ENCODE results near the gene TRIP6.

TRIP6 gene

GRCh38 chr7:100873599-100874299, 6.6 kb downstream of the TRIP6 start:
- TF ChIP-seq, protein P1, sequence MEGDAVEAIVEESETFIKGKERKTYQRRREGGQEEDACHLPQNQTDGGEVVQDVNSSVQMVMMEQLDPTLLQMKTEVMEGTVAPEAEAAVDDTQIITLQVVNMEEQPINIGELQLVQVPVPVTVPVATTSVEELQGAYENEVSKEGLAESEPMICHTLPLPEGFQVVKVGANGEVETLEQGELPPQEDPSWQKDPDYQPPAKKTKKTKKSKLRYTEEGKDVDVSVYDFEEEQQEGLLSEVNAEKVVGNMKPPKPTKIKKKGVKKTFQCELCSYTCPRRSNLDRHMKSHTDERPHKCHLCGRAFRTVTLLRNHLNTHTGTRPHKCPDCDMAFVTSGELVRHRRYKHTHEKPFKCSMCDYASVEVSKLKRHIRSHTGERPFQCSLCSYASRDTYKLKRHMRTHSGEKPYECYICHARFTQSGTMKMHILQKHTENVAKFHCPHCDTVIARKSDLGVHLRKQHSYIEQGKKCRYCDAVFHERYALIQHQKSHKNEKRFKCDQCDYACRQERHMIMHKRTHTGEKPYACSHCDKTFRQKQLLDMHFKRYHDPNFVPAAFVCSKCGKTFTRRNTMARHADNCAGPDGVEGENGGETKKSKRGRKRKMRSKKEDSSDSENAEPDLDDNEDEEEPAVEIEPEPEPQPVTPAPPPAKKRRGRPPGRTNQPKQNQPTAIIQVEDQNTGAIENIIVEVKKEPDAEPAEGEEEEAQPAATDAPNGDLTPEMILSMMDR (IDR thresholded peaks at IDR 0.05): no peak
- Histone ChIP-seq H3K36me3 (peaks cover 30% of the 10 kb centered on the region), H3K4me3 (ENCODE audit: low read depth in 1 of 2, low read length in 1 of 2) (peak overlapping the region; percentile 92 to 100), H3K27ac (peak overlapping the region; percentile 94), H3K4me1 (ENCODE audit: control insufficient read depth in 1 of 2, insufficient read depth in 1 of 2, low read depth in 1 of 2, low read length in 1 of 2) (peaks cover 26 to 27% of the 10 kb centered on the region in 2 experiments), H3K9me3 (no peaks in the 10 kb centered on the region), H3K27me3 (no peaks in the 10 kb centered on the region)

- Histone ChIP-seq H3K27me3 (no peaks in the 10 kb centered on the region), H3K4me3 (ENCODE audit: low read depth in 1 of 2, low read length in 1 of 2) (peak overlapping the region; percentile 92 to 100), H3K36me3 (peaks cover 35% of the 10 kb centered on the region), H3K27ac (peak overlapping the region; percentile 94), H3K4me1 (ENCODE audit: control insufficient read depth in 1 of 2, insufficient read depth in 1 of 2, low read depth in 1 of 2, low read length in 1 of 2) (peaks cover 23 to 26% of the 10 kb centered on the region in 2 experiments), H3K9me3 (no peaks in the 10 kb centered on the region)
- TF ChIP-seq, protein P1 (IDR thresholded peaks at IDR 0.05): no peak
Observed at GRCh38 chr7:100874300-100874576, 7.1 kb downstream of the TRIP6 start.

- Histone ChIP-seq H3K9me3 (no peaks in the 10 kb centered on the region), H3K4me1 (ENCODE audit: control insufficient read depth in 1 of 2, insufficient read depth in 1 of 2, low read depth in 1 of 2, low read length in 1 of 2) (peaks cover 23 to 26% of the 10 kb centered on the region in 2 experiments)
Observed at GRCh38 chr7:100874577-100875355, 7.6 kb downstream of the TRIP6 start, which contains the start of gene SRRT. Gene SRRT (plus strand): TSS chr7:100875103. CDS start chr7:100875591, 488 bp downstream.

GRCh38 chr7:100875356-100875751, 8.2 kb downstream of the TRIP6 start:
- H3K27me3 ChIP-seq: no peaks in the 10 kb centered on the region
- peaks cover 41% of the 10 kb centered on the region for H3K36me3 ChIP-seq
- peaks cover 23 to 26% of the 10 kb centered on the region in 2 experiments for H3K4me1 ChIP-seq (ENCODE audit: control insufficient read depth in 1 of 2, insufficient read depth in 1 of 2, low read depth in 1 of 2, low read length in 1 of 2)
- H3K4me3 ChIP-seq (ENCODE audit: low read depth in 1 of 2, low read length in 1 of 2): peak overlapping the region; percentile 92 to 100
- TF ChIP-seq, protein P1 (IDR thresholded peaks at IDR 0.05): no peak
- no peaks in the 10 kb centered on the region for H3K9me3 ChIP-seq
- peak overlapping the region; percentile 94 for H3K27ac ChIP-seq

More at GRCh38 chr7:100874577-100875355, 7.6 kb downstream of the TRIP6 start, which contains the start of gene SRRT:
- TF ChIP-seq, protein P1 (IDR thresholded peaks at IDR 0.05): peak; percentile 95
- H3K27ac ChIP-seq: peak within 1 kb of the TSS; percentile 94
- H3K36me3 ChIP-seq: peaks cover 37% of the 10 kb centered on the region
- H3K27me3 ChIP-seq: no peaks in the 10 kb centered on the region
- peak within 1 kb of the TSS; percentile 92 to 100 for H3K4me3 ChIP-seq (ENCODE audit: low read depth in 1 of 2, low read length in 1 of 2)

- Histone ChIP-seq H3K27ac (no peak overlapping the region), H3K4me1 (ENCODE audit: control insufficient read depth in 1 of 2, insufficient read depth in 1 of 2, low read depth in 1 of 2, low read length in 1 of 2) (peaks cover 23 to 26% of the 10 kb centered on the region in 2 experiments), H3K9me3 (no peaks in the 10 kb centered on the region), H3K36me3 (peaks cover 53% of the 10 kb centered on the region), H3K27me3 (no peaks in the 10 kb centered on the region), H3K4me3 (ENCODE audit: low read depth in 1 of 2, low read length in 1 of 2) (no peak overlapping the region)
- TF ChIP-seq, protein P1 (IDR thresholded peaks at IDR 0.05): no peak
Observed at GRCh38 chr7:100878013-100878412, 10.8 kb downstream of the TRIP6 start.
